ENCODE data around the gene CEBPB. TPM values are rescaled to one million over a fixed set of nuclear protein-coding genes. Genes with fewer than 3 reads are reported as not detected.

CEBPB gene
- total and polyA plus RNA-seq, 7 experiments from 2014 or later, result 12.8 to 201 (median 37.1) TPM

DNA sequence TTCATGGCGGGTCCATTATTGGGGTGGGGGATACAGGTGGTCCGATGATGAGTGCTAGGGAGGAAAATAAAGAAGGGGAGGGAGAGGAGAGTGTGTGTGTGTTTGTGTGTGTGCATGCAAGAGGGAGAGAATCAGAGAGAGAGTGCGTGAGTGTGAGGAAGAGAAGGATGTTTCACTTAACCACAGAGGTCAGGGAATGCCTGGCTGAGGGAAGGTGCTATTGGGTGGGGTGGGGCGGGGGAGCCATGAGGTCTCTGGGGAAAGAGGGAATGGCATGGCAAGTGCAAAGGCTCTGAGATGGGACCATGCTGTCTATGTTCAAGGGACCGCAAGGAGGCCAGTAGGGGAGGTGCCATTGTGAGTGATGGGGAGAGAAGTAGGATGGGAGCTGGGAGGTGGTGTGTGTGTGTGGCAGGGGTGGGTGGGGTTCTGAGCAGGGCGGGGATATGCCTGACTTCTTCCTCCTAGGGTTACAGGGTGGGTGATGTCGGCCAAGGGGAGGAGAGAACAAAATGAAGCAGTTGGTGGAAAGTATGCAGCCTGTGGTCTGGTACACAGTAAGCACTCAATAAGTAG lies 23.0 kb downstream of the CEBPB start:
- no peaks in the 10 kb centered on the region for H3K27me3 ChIP-seq (ENCODE audit: control insufficient read depth in 2 of 2, insufficient read depth in 2 of 2, low read length in 2 of 2)
- ChIA-PET POLR2A (no interaction called here), CTCF (no interaction called here)
- peaks cover 0 to 7% of the 10 kb centered on the region in 2 donors for H3K4me1 ChIP-seq (ENCODE audit: control insufficient read depth in 2 of 2, insufficient read depth in 2 of 2, low read length in 2 of 2)
- Mint-ChIP-seq H3K4me3 (no peak overlapping the region), H3K27ac (no peak overlapping the region), H3K4me1 (peaks cover 12 to 25% (median 17%) of the 10 kb centered on the region in 7 donors), H3K36me3 (no peaks in the 10 kb centered on the region), H3K9me3 (no peaks in the 10 kb centered on the region), H3K27me3 (peaks cover 0 to 23% (median 10%) of the 10 kb centered on the region in 5 donors)
- no peaks in the 10 kb centered on the region for H3K9me3 ChIP-seq (ENCODE audit: control insufficient read depth in 2 of 3, low read length in 3 of 3)
- intact Hi-C loops (cut with micrococcal nuclease), result no loop called here
- no peak for DNase-seq
- no peak overlapping the region for H3K27ac ChIP-seq (ENCODE audit: low read depth, low read length)
- no peak for ATAC-seq
- no peaks in the 10 kb centered on the region for H3K36me3 ChIP-seq (ENCODE audit: control insufficient read depth in 2 of 3, insufficient read depth in 3 of 3, low read length in 3 of 3)
- H3K4me3 ChIP-seq (ENCODE audit: low read length), result no peak overlapping the region

GRCh38 chr20:50214226-50215024 lies 23.8 kb downstream of the CEBPB start:
- Mint-ChIP-seq H3K36me3 (no peaks in the 10 kb centered on the region), H3K4me1 (peaks cover 12 to 25% (median 17%) of the 10 kb centered on the region in 7 donors), H3K9me3 (peaks cover 0 to under 1% (median 0%) of the 10 kb centered on the region in 11 donors), H3K4me3 (no peak overlapping the region), H3K27me3 (peaks cover under 1 to 23% (median 10%) of the 10 kb centered on the region in 5 donors), H3K27ac (no peak overlapping the region)
- no peak overlapping the region for H3K27ac ChIP-seq (ENCODE audit: low read depth, low read length)
- peaks cover 0 to 7% of the 10 kb centered on the region in 2 donors for H3K4me1 ChIP-seq (ENCODE audit: control insufficient read depth in 2 of 2, insufficient read depth in 2 of 2, low read length in 2 of 2)
- H3K4me3 ChIP-seq (ENCODE audit: low read length), result no peak overlapping the region
- no peak for DNase-seq
- CTCF ChIA-PET, result no interaction called here
- no peak for ATAC-seq
- H3K36me3 ChIP-seq (ENCODE audit: control insufficient read depth in 2 of 3, insufficient read depth in 3 of 3, low read length in 3 of 3), result no peaks in the 10 kb centered on the region
- POLR2A ChIA-PET, result no interaction called here
- H3K9me3 ChIP-seq (ENCODE audit: control insufficient read depth in 2 of 3, low read length in 3 of 3), result no peaks in the 10 kb centered on the region
- no peaks in the 10 kb centered on the region for H3K27me3 ChIP-seq (ENCODE audit: control insufficient read depth in 2 of 2, insufficient read depth in 2 of 2, low read length in 2 of 2)
- intact Hi-C loops (cut with micrococcal nuclease), result no loop called here

GRCh38 chr20:50215101-50215690 lies 24.6 kb downstream of the CEBPB start:
- no peaks in the 10 kb centered on the region for H3K36me3 ChIP-seq (ENCODE audit: control insufficient read depth in 2 of 3, insufficient read depth in 3 of 3, low read length in 3 of 3)
- intact Hi-C loops (cut with micrococcal nuclease), result no loop called here
- H3K4me3 ChIP-seq (ENCODE audit: low read length), result no peak overlapping the region
- peaks cover 0 to 3% (median 0%) of the 10 kb centered on the region in 5 donors for H3K36me3 Mint-ChIP-seq
- H3K27ac ChIP-seq (ENCODE audit: low read depth, low read length), result no peak overlapping the region
- peaks cover 0 to 7% of the 10 kb centered on the region in 2 donors for H3K4me1 ChIP-seq (ENCODE audit: control insufficient read depth in 2 of 2, insufficient read depth in 2 of 2, low read length in 2 of 2)
- no peaks in the 10 kb centered on the region for H3K27me3 ChIP-seq (ENCODE audit: control insufficient read depth in 2 of 2, insufficient read depth in 2 of 2, low read length in 2 of 2)
- no peak for ATAC-seq
- peaks cover 6 to 23% (median 10%) of the 10 kb centered on the region in 5 donors for H3K27me3 Mint-ChIP-seq
- peaks cover 0 to 4% (median 0%) of the 10 kb centered on the region in 11 donors for H3K9me3 Mint-ChIP-seq
- H3K4me1 Mint-ChIP-seq, result peaks cover 12 to 27% (median 16%) of the 10 kb centered on the region in 7 donors
- H3K9me3 ChIP-seq (ENCODE audit: control insufficient read depth in 2 of 3, low read length in 3 of 3), result no peaks in the 10 kb centered on the region
- no peak overlapping the region for H3K27ac Mint-ChIP-seq
- no peak overlapping the region for H3K4me3 Mint-ChIP-seq
- DNase-seq, result no peak
- CTCF ChIA-PET, result no interaction called here
- POLR2A ChIA-PET, result no interaction called here

DNA sequence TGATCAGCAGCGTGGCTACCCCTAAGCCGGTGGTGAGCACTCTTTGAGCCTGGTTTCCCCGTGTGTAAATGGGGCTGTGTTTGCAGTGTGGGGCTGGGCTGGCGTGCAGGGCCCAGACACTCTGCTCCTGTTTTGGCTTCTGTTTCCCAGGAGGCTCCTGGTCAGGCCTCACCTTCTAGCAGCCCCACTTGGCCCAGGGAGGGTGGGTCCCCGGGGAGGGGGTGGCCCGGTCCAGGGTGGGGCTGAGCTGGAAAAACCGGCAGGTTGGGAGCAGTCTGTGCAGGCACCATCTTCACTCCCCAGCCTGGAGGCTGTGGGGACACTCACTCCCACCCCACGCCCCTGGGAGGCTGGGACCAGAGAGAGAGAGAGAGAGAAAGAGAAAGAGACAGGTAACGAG lies 25.3 kb downstream of the CEBPB start:
- no peak overlapping the region for H3K27ac Mint-ChIP-seq
- CTCF ChIA-PET, result no interaction called here
- intact Hi-C loops (cut with micrococcal nuclease), result no loop called here

DNA sequence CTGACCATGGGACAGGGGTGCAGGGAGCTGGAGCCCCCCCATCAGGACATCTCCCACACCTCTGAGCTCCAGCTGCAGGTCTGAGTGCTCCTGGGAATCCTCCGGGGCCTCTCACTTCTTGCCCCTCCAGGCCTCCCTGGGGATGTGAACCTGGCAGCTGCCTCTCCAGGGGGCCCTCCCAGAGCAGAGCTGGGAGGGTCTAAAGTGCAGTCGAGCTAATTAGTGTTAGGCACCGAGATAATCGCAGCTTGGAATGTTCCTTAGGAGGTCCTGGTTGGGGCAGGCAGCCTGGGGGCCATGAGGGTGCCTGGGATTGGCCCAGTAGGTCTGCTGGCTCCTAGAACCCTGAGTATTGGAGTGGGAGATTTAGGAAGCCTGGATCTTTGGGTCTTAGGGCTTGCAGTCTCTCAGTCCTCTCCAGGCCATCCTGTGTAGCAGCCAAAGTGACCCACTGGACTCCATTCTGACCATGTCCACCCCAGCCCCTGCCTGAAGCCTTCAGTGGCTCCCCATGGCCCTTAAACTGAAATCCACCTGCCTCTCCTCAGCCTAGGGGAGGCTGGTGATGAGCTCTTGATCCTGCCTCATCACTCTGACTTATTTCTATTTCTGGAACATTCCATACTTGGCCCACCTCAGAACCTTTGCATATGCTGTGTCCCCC lies 26.0 kb downstream of the CEBPB start:
- POLR2A ChIA-PET, result no interaction called here

More for the DNA sequence above, 25.3 kb downstream of the CEBPB start:
- Mint-ChIP-seq H3K4me3 (no peak overlapping the region), H3K27me3 (peaks cover 6 to 23% (median 10%) of the 10 kb centered on the region in 5 donors), H3K4me1 (peaks cover 10 to 27% (median 15%) of the 10 kb centered on the region in 7 donors), H3K9me3 (peaks cover 0 to 4% (median 0%) of the 10 kb centered on the region in 11 donors), H3K36me3 (peaks cover 0 to 3% (median 0%) of the 10 kb centered on the region in 5 donors)
- POLR2A ChIA-PET, result no interaction called here
- Histone ChIP-seq H3K4me1 (ENCODE audit: control insufficient read depth in 2 of 2, insufficient read depth in 2 of 2, low read length in 2 of 2) (peaks cover 0 to 7% of the 10 kb centered on the region in 2 donors), H3K27me3 (ENCODE audit: control insufficient read depth in 2 of 2, insufficient read depth in 2 of 2, low read length in 2 of 2) (no peaks in the 10 kb centered on the region), H3K9me3 (ENCODE audit: control insufficient read depth in 2 of 3, low read length in 3 of 3) (no peaks in the 10 kb centered on the region), H3K4me3 (ENCODE audit: low read length) (no peak overlapping the region), H3K27ac (ENCODE audit: low read depth, low read length) (no peak overlapping the region), H3K36me3 (ENCODE audit: control insufficient read depth in 2 of 3, insufficient read depth in 3 of 3, low read length in 3 of 3) (no peaks in the 10 kb centered on the region)
- no peak for ATAC-seq
- DNase-seq, result no peak

GRCh38 chr20:50217207-50217949 lies 26.7 kb downstream of the CEBPB start:
- Mint-ChIP-seq H3K36me3 (peaks cover 0 to 3% (median 0%) of the 10 kb centered on the region in 5 donors), H3K4me1 (peaks cover 0 to 20% (median 3%) of the 10 kb centered on the region in 7 donors), H3K27me3 (peaks cover 6 to 22% (median 10%) of the 10 kb centered on the region in 5 donors), H3K27ac (no peak overlapping the region), H3K4me3 (no peak overlapping the region), H3K9me3 (peaks cover 0 to 4% (median 0%) of the 10 kb centered on the region in 11 donors)
- Histone ChIP-seq H3K9me3 (ENCODE audit: control insufficient read depth in 2 of 3, low read length in 3 of 3) (no peaks in the 10 kb centered on the region), H3K27me3 (ENCODE audit: control insufficient read depth in 2 of 2, insufficient read depth in 2 of 2, low read length in 2 of 2) (no peaks in the 10 kb centered on the region), H3K36me3 (ENCODE audit: control insufficient read depth in 2 of 3, insufficient read depth in 3 of 3, low read length in 3 of 3) (no peaks in the 10 kb centered on the region), H3K27ac (ENCODE audit: low read depth, low read length) (no peak overlapping the region), H3K4me3 (ENCODE audit: low read length) (no peak overlapping the region), H3K4me1 (ENCODE audit: control insufficient read depth in 2 of 2, insufficient read depth in 2 of 2, low read length in 2 of 2) (no peaks in the 10 kb centered on the region)
- ChIA-PET CTCF (interaction anchor here (0.8 kb wide), 1 partner anchor 10 kb away, joined by 3 read pairs; no protein-coding TSS in a partner anchor), POLR2A (no interaction called here)
- DNase-seq (no peak), ATAC-seq (no peak)
- intact Hi-C loops (cut with micrococcal nuclease), result no loop called here

More for the DNA sequence above, 26.0 kb downstream of the CEBPB start:
- H3K4me1 ChIP-seq (ENCODE audit: control insufficient read depth in 2 of 2, insufficient read depth in 2 of 2, low read length in 2 of 2), result peaks cover 0 to under 1% of the 10 kb centered on the region in 2 donors
- peaks cover 0 to 3% (median 0%) of the 10 kb centered on the region in 5 donors for H3K36me3 Mint-ChIP-seq
- intact Hi-C loops (cut with micrococcal nuclease), result no loop called here
- H3K27me3 Mint-ChIP-seq, result peaks cover 6 to 22% (median 10%) of the 10 kb centered on the region in 5 donors
- ATAC-seq (no peak), DNase-seq (no peak)
- no peak overlapping the region for H3K27ac ChIP-seq (ENCODE audit: low read depth, low read length)
- no peaks in the 10 kb centered on the region for H3K27me3 ChIP-seq (ENCODE audit: control insufficient read depth in 2 of 2, insufficient read depth in 2 of 2, low read length in 2 of 2)
- H3K36me3 ChIP-seq (ENCODE audit: control insufficient read depth in 2 of 3, insufficient read depth in 3 of 3, low read length in 3 of 3), result no peaks in the 10 kb centered on the region
- no peak overlapping the region for H3K4me3 Mint-ChIP-seq
- H3K9me3 Mint-ChIP-seq, result peaks cover 0 to 4% (median 0%) of the 10 kb centered on the region in 11 donors
- no peak overlapping the region for H3K27ac Mint-ChIP-seq
- peaks cover 4 to 23% (median 7%) of the 10 kb centered on the region in 7 donors for H3K4me1 Mint-ChIP-seq
- H3K4me3 ChIP-seq (ENCODE audit: low read length), result no peak overlapping the region
- CTCF ChIA-PET, result interaction anchor here (0.8 kb wide), 1 partner anchor 10 kb away, joined by 3 read pairs; no protein-coding TSS in a partner anchor
- H3K9me3 ChIP-seq (ENCODE audit: control insufficient read depth in 2 of 3, low read length in 3 of 3), result no peaks in the 10 kb centered on the region

Measured in naive thymus-derived CD4-positive, alpha-beta T cell (primary cell).